GM20431 (cell line): ENCODE data around the gene IRAK2.

Experiments
- in situ Hi-C: fragments of 300-500 bp; cut with MseI, MboI; formaldehyde crosslinking; loops from one replicate; pipeline ENCODE4 v1.15.0; 2020; ENCODE audit warnings: low sequenced_read_pairs; ENCODE audit not compliant: unreplicated experiment

IRAK2 gene

GRCh38 chr3:10217359-10217758 lies 52.6 kb downstream of the IRAK2 start:
- in situ Hi-C loops = no loop called here

GRCh38 chr3:10219737-10220136 lies 55.0 kb downstream of the IRAK2 start:
- in situ Hi-C loops = loop anchor here (10.0 kb wide), 1 partner anchor 55 kb away; the partner anchor contains the start of gene IRAK2

GRCh38 chr3:10223676-10224639 lies 59.2 kb downstream of the IRAK2 start:
- in situ Hi-C loops = loop anchor here (10.0 kb wide), 1 partner anchor 59 kb away; the partner anchor contains the start of gene IRAK2

GRCh38 chr3:10224794-10225665 lies 60.3 kb downstream of the IRAK2 start:
- in situ Hi-C loops = loop anchor here (10.0 kb wide), 1 partner anchor 60 kb away; the partner anchor contains the start of gene IRAK2

- in situ Hi-C loops = loop anchor here (10.0 kb wide), 1 partner anchor 61 kb away; the partner anchor contains the start of gene IRAK2
Measured at GRCh38 chr3:10226293-10226692, 61.6 kb downstream of the IRAK2 start.

DNA sequence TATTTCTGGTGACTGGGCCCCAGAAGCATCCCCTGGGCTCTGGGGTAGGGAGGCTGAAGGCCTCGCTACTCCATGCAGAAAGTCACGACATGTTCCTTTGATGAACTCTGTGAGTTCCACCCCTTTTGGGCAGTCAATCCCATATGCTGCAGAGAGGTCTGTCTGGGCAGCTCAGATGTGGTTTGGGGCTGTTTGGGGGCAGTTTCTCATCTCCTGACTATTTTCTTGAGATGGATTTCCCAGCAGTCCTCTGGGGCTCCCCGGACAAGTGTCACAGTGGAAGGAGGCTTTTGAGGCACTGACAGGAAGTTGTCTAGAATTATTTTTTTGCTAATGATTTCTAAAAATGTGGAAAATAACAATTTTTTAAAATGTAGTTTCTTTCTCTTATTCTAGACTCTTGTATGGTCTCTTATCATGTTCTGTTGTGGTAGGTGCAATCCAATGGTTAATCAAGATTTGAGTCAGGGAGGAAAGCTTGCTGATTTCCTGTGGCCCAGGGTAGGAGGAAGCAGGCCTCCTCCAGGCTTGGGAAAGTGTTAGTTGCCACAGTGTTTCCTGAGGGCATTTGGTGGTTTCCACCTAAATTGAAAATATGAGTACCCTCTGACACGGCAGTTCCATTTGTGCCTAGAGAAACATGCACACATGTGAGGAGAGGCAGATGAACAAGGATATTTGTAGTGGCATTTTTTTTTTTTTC lies 63.7 kb downstream of the IRAK2 start:
- in situ Hi-C loops = loop anchor here (10.0 kb wide), 1 partner anchor 64 kb away; the partner anchor contains the start of gene IRAK2

DNA sequence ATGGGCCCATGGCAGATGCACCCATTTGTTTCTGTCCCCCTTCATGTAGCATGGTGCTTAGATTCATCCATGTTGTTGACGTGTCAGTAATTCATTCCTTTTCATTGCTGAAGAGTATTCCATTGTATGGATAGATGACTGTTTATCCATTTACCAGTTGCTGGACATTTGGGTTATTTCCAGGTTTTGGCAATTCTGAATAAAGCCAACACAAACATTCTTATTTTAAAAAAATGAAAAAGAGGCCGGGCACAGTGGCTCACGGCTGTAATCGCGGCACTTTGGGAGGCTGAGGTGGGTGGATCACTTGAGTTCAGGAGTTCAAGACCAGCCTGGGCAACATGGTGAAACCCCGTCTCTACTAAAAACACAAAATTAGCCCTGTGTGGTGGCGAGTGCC lies 64.9 kb downstream of the IRAK2 start:
- in situ Hi-C loops = loop anchor here (10.0 kb wide), 1 partner anchor 65 kb away; the partner anchor contains the start of gene IRAK2

DNA sequence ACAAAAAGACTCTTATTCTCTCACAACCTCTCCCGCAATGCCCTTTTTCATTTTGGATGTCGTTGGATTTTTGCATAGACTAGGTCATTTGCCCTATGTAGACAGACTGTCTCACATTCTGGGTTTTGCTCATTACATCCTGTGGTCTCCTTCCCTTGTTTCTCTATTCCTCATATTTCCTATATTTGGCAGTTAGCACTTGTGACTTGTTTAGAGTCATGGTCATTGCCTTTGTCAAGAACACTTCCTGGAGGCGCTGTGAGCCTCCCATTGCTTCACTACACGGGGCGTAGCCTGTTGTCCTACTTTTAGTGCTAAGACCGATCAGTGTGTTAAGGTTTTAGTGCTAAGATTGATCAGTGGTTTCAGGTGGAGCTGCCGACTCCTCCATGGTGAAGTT lies 67.4 kb downstream of the IRAK2 start:
- in situ Hi-C loops = no loop called here

DNA sequence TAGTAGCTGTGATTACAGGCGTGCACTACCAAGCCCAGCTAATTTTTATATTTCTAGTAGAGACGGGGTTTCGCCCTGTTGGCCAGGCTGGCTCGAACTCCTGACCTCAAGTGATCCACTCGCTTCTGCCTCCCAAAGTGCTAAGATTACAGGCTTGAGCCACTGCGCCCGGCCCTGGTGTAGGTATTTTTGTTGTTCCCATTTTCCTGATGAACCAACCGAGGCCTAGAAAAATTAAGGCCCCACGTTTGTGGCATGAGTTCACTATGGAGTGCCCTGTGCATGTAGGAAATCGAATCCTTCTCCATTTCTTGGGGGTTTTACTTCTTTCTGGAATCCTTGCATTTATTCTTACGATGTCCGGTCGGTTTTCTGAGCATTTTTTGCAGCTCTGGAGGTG lies 69.3 kb downstream of the IRAK2 start:
- in situ Hi-C loops = no loop called here

GRCh38 chr3:10234526-10235230 lies 70.0 kb downstream of the IRAK2 start:
- in situ Hi-C loops = no loop called here

GRCh38 chr3:10235551-10235950 lies 70.8 kb downstream of the IRAK2 start:
- in situ Hi-C loops = no loop called here

GRCh38 chr3:10238345-10239183 lies 73.8 kb downstream of the IRAK2 start:
- in situ Hi-C loops = no loop called here

DNA sequence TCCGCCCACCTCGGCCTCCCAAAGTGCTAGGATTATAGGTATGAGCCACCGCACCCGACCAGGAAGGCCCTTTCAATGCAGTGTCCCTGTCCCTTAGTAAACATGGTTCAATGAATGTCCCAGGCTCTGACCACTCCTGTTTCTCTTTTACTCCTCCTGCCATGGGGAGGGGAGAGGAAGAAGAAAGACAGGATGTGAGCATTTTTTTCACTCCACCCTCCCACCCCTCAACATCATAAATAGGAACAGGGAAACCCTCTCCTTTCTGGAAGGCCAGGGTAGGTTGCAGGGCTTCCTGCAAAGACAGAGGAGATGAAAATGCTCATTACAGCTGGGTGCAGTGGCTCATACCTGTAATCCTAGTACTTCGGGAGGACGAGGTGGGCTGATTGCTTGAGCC lies 76.1 kb downstream of the IRAK2 start:
- in situ Hi-C loops = no loop called here

DNA sequence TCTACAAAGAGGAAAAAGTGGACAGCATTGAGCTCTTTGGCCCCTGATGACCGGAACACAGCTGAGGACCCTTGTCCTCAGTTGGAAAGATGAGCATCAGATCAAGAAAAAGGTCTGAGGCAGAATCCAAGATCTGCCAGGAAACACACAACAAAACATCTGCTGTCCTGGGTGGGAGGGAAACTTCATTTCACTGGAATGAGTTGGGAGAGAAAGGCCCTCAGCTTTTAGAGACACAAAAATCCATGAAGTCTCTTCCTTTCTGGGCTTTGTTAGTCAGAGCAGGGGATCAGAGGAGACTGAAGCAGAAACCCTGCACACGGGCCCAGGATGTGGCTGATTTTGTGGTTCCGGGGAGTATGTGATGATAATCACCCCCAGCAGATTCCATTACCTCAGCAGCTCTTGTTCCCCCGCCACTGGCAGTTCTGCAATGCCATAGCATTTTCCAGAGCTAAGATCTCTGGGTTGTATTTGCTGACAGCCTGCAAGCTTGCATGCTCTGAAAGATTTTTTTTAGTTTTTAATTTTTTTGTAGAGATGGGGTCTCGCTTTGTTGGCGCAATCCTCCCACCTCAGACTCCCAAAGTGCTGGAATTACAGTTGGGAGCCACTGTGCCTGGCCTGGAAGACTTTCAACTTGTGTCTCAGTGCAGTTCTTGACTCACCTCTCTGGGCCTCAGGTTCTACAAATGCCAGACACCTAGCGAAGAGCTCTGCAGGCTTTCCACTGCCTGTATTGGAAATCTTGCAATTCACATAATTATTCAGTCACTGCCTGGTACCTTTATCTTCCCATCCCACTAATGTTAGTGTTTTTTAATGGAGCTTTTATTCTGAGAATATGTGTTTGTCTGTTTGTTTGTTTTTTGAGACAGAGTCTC lies 77.7 kb downstream of the IRAK2 start:
- in situ Hi-C loops = no loop called here

- in situ Hi-C loops = no loop called here
Measured at GRCh38 chr3:10244009-10244408, 79.3 kb downstream of the IRAK2 start.

- in situ Hi-C loops = no loop called here
Measured at GRCh38 chr3:10245081-10245712, 80.5 kb downstream of the IRAK2 start.

DNA sequence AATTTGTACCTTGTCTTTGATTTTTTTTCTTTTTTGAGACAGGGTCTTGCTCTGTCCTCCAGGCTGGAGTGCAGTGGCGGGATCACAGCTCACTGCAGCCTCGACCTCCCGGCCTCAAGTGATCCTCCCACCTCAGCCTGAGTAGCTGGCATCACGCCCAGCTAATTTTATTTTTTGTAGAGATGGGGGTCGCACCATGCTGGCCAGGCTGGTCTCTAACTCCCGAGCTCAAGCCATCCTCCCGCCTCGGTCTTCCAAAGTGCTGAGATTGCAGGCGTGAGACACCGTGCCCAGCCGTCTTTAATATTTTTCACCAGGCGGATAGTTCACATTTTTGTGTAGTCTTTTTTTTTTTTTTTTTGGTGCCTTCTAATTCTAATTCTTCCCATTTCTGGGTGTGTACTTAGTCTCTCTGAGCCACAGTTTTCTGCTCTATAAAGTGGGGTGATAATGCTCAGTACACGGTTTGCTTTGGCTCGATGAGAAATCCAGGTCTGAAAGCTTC lies 83.0 kb downstream of the IRAK2 start:
- in situ Hi-C loops = no loop called here
